HepG2 (cell line): Measurements from ENCODE around the gene DHX8. TPM values are rescaled to one million over a fixed set of nuclear protein-coding genes. Genes with fewer than 3 reads are reported as not detected.

ENCODE experiments used
- ATF3 ChIP-seq: sonication (generic); formaldehyde crosslinking; IDR thresholded peaks from 2 replicates; pipeline ENCODE4 v1.4.0; 2020; ENCODE audit warnings: missing genetic modification reagents
- DDIT3 ChIP-seq: sonication (generic); formaldehyde crosslinking; IDR thresholded peaks from 2 replicates; pipeline ENCODE4 v1.4.0; 2020; ENCODE audit warnings: mild to moderate bottlenecking, missing genetic modification reagents
- EHMT2 ChIP-seq: fragments of 200-600 bp; sonication (generic); IDR thresholded peaks from 2 replicates; pipeline ENCODE4 v1.7.0; 2017; ENCODE audit warnings: antibody characterized with exemption, low read depth, low read length, borderline replicate concordance
- KDM3A ChIP-seq: IDR thresholded peaks from 2 replicates; pipeline ENCODE4 v1.6.1; 2018; ENCODE audit warnings: low read depth, missing compliant biosample characterization
- KDM6A ChIP-seq: IDR thresholded peaks from 2 replicates; pipeline ENCODE4 v1.6.1; 2016; ENCODE audit warnings: low read depth
- MTF1 ChIP-seq: sonication (generic); formaldehyde crosslinking; IDR thresholded peaks from 2 replicates; pipeline ENCODE4 v1.5.0; 2020; ENCODE audit warnings: missing genetic modification reagents
- NRL ChIP-seq: sonication (generic); formaldehyde crosslinking; IDR thresholded peaks from 2 replicates; pipeline ENCODE4 v1.5.0; 2020; ENCODE audit warnings: missing genetic modification reagents, mild to moderate bottlenecking, moderate library complexity, borderline replicate concordance
- PRDM4 ChIP-seq: sonication (generic); formaldehyde crosslinking; IDR thresholded peaks from 2 replicates; pipeline ENCODE4 v1.9.0; 2021; ENCODE audit warnings: missing genetic modification reagents, borderline replicate concordance
- RNF2 ChIP-seq: fragments of 450-650 bp; conservative IDR thresholded peaks from 2 replicates; pipeline ENCODE4 v1.6.1; 2016; ENCODE audit warnings: low read depth
- THYN1 ChIP-seq: sonication (generic); formaldehyde crosslinking; IDR thresholded peaks from 2 replicates; pipeline ENCODE4 v1.8.1; 2023; ENCODE audit warnings: low read depth, mild to moderate bottlenecking, moderate library complexity, missing genetic modification reagents, borderline replicate concordance
- XBP1 ChIP-seq: sonication (generic); formaldehyde crosslinking; IDR thresholded peaks from 2 replicates; pipeline ENCODE4 v1.5.0; 2020; ENCODE audit warnings: missing genetic modification reagents
- ZFY ChIP-seq: sonication (generic); formaldehyde crosslinking; IDR thresholded peaks from 2 replicates; pipeline ENCODE4 v1.4.0; 2020; ENCODE audit warnings: missing genetic modification reagents
- ZHX1 ChIP-seq: sonication (generic); formaldehyde crosslinking; IDR thresholded peaks from 2 replicates; pipeline ENCODE4 v1.8.1; 2022; ENCODE audit warnings: low read depth, mild to moderate bottlenecking, missing genetic modification reagents
- ZMAT3 ChIP-seq: sonication (generic); formaldehyde crosslinking; conservative IDR thresholded peaks from 2 replicates; pipeline ENCODE4 v1.7.0; 2021; ENCODE audit warnings: missing genetic modification reagents
- ZNF484 ChIP-seq: sonication (generic); formaldehyde crosslinking; IDR thresholded peaks from 2 replicates; pipeline ENCODE4 v1.5.1; 2020; ENCODE audit warnings: mild to moderate bottlenecking, low read depth, missing genetic modification reagents, borderline replicate concordance
- ZNF512 ChIP-seq: sonication (generic); formaldehyde crosslinking; IDR thresholded peaks from 2 replicates; pipeline ENCODE4 v1.4.0; 2020; ENCODE audit warnings: mild to moderate bottlenecking, missing genetic modification reagents
- ZNF589 ChIP-seq: sonication (generic); formaldehyde crosslinking; conservative IDR thresholded peaks from 2 replicates; pipeline ENCODE4 v1.8.0; 2022; ENCODE audit warnings: mild to moderate bottlenecking, moderate library complexity, missing genetic modification reagents
- ZNF616 ChIP-seq: sonication (generic); formaldehyde crosslinking; IDR thresholded peaks from 2 replicates; pipeline ENCODE4 v1.5.0; 2020; ENCODE audit warnings: low read depth, mild to moderate bottlenecking, missing genetic modification reagents
- polyA plus RNA-seq, 8 experiments: library from polyadenylated mRNA; depleted of rRNA in 3 of 8; stranded (reverse) in 7 of 8; unstranded in 1 of 8; fragments of >200 nt; fragmentation: Illumina TruSeq in 4 of 8; extraction: Trizol in 4 of 8; gene quantifications; 2 replicates each; pipeline versions ENCODE4 v1.2.1 to v1.2.3, GENCODE V29; 2011 to 2016; ENCODE audit warnings: low read depth in 4 of 8, missing spikeins in 1 of 8, mixed read lengths in 1 of 8; ENCODE audit not compliant: insufficient read depth in 1 of 8
- total RNA-seq, 5 experiments: library from RNA; depleted of rRNA; stranded (reverse); fragments of >200 nt; fragmentation: Illumina TruSeq; extraction: Trizol; gene quantifications; 2 replicates each; pipeline ENCODE4 v1.2.3, GENCODE V29; 2016; ENCODE audit warnings: low read depth in 1 of 5
- TF ChIP-seq, protein P1 (sequence below): IDR thresholded peaks from 2 replicates; pipeline ENCODE4 v1.6.1; 2016; ENCODE audit warnings: low read depth, borderline replicate concordance
- TF ChIP-seq, protein P2 (sequence below): IDR thresholded peaks from 2 replicates; pipeline ENCODE4 v1.6.1; 2016

The DHX8 gene
- total and polyA plus RNA-seq, 2 of the 13 experiments (the other 11 are each of a cell fraction or from before 2014, with no cell fraction given): 24.8 to 48.9 TPM

DNA sequence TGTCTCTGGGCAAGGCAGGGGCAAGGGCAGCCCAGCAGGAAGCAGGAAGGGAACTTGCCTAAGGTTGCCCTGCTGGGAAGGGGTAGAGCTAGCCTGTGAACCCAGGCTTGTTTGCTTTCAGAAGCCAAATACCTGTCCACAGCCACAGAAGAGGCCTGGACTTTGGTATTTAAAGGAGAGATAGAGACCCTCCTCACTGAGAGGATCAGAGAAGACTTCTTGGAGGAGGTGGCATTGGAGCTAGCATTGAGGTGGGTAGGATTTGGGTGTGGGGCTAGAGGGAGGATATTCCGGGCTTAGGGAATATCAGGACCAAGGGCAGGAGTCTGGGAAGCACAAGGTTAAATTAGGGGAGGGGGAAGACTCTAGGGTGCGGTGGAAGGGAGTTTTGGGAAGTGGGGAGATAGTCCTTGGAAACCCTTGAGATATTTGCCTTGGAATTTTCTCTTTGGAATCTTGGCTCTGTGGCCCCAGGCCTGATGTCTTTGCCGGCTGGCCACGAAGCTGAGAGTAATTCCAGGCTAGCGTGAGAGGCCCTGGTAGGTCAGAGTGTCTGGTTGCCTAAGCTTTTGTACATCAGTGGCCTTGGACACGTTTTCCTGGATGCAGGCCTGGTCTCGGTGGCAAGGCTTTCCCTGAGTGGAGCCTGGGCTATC lies 75.5 kb downstream of the DHX8 start (continued):
- TF ChIP-seq, protein P1, sequence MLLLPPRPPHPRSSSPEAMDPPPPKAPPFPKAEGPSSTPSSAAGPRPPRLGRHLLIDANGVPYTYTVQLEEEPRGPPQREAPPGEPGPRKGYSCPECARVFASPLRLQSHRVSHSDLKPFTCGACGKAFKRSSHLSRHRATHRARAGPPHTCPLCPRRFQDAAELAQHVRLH (CRISPR knock-in tag): peak; percentile 71; the same call in 1 of the 2 replicates
- TF ChIP-seq PRDM4 (CRISPR knock-in tag) (no peak), XBP1 (CRISPR knock-in tag) (no peak), KDM6A (peak; percentile 52; the same call in 1 of the 2 replicates), RNF2 (no peak), ZNF616 (CRISPR knock-in tag) (no peak), NRL (CRISPR knock-in tag) (no peak), ATF3 (no peak), MTF1 (CRISPR knock-in tag) (no peak), ZNF484 (CRISPR knock-in tag) (no peak), DDIT3 (CRISPR knock-in tag) (no peak), EHMT2 (no peak), ZNF512 (CRISPR knock-in tag) (0 out of 2 replicates have a peak, but pooled peaks have one; percentile 35), KDM3A (peak; percentile 64), ZMAT3 (CRISPR knock-in tag) (no peak), ZNF589 (CRISPR knock-in tag) (no peak), THYN1 (CRISPR knock-in tag) (no peak), ZHX1 (CRISPR knock-in tag) (no peak), ZFY (CRISPR knock-in tag) (peak; percentile 81)
- TF ChIP-seq, protein P2, sequence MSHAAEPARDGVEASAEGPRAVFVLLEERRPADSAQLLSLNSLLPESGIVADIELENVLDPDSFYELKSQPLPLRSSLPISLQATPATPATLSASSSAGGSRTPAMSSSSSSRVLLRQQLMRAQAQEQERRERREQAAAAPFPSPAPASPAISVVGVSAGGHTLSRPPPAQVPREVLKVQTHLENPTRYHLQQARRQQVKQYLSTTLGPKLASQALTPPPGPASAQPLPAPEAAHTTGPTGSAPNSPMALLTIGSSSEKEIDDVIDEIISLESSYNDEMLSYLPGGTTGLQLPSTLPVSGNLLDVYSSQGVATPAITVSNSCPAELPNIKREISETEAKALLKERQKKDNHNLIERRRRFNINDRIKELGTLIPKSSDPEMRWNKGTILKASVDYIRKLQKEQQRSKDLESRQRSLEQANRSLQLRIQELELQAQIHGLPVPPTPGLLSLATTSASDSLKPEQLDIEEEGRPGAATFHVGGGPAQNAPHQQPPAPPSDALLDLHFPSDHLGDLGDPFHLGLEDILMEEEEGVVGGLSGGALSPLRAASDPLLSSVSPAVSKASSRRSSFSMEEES (CRISPR knock-in tag): no peak
